H1 (cell line): ENCODE data around the gene ZNF592. TPM values are rescaled to one million over a fixed set of nuclear protein-coding genes. Genes with fewer than 3 reads are reported as not detected.

Source experiments
- BCL11A ChIP-seq, 2 experiments: IDR thresholded peaks; one replicate each; pipeline ENCODE4 v1.6.1; 2011; ENCODE audit warnings: low read depth in 2 of 2, low read length in 2 of 2, mild to moderate bottlenecking in 2 of 2
- CBX5 ChIP-seq: fragments of 300-800, 300-1000 bp; sonication (generic); IDR thresholded peaks from 2 replicates; pipeline ENCODE4 v1.7.1; 2016; ENCODE audit warnings: antibody characterized with exemption, low read length, low read depth
- CBX8 ChIP-seq: fragments of 300-800, 300-1000 bp; sonication (generic); IDR thresholded peaks from 2 replicates; pipeline ENCODE4 v1.7.1; 2016; ENCODE audit warnings: low read depth, low read length, borderline replicate concordance
- CHD7 ChIP-seq: fragments of 300-600 bp; sonication (generic); IDR thresholded peaks from 2 replicates; pipeline ENCODE4 v1.7.1; 2012; ENCODE audit warnings: low read length, moderate library complexity, mild to moderate bottlenecking, inconsistent platforms; ENCODE audit not compliant: insufficient replicate concordance
- EZH2 ChIP-seq: fragments of 200-600 bp; sonication (generic); IDR thresholded peaks from 2 replicates; pipeline ENCODE4 v1.7.1; 2012; ENCODE audit warnings: low read depth, mild to moderate bottlenecking, moderate library complexity, low read length, inconsistent platforms; ENCODE audit not compliant: severe bottlenecking
- HDAC6 ChIP-seq: IDR thresholded peaks from one replicate; pipeline ENCODE4 v1.7.1; 2012; ENCODE audit warnings: low read depth, mild to moderate bottlenecking, inconsistent platforms, low read length, moderate library complexity
- PHF8 ChIP-seq: fragments of 200-600 bp; sonication (generic); conservative IDR thresholded peaks from 2 replicates; pipeline ENCODE4 v1.7.1; 2012; ENCODE audit warnings: low read depth, mild to moderate bottlenecking, inconsistent platforms, low read length, moderate library complexity
- TAF7 ChIP-seq: optimal IDR thresholded peaks from 2 replicates; pipeline ENCODE3; 2011; ENCODE audit warnings: low read depth, mild to moderate bottlenecking, inconsistent platforms, low read length, moderate library complexity, borderline replicate concordance
- USF2 ChIP-seq: IDR thresholded peaks from 2 replicates; pipeline ENCODE4 v1.6.1; 2011; ENCODE audit warnings: low read length, improper control_type of control experiment
- polyA plus RNA-seq, 7 experiments: library from polyadenylated mRNA; depleted of rRNA in 3 of 7; stranded (reverse) in 5 of 7; unstranded in 2 of 7; fragments of >200 nt in 5 of 7; fragments of 200-250 nt in 2 of 7; gene quantifications; 1 replicate in 5 of 7; 2 replicates in 1 of 7; 4 replicates in 1 of 7; pipeline versions ENCODE4 v1.2.1 to v1.2.3, GENCODE V29; 2011 to 2013; ENCODE audit warnings: missing spikeins in 2 of 7, mixed read lengths in 2 of 7
- total RNA-seq: library from RNA; stranded (reverse); fragmentation: NEBNext Ultra II Directional; extraction: Animal tissue kit (Norgen Biotek cat#: 25700); gene quantifications from 2 replicates; pipeline ENCODE4 v1.2.1, GENCODE V29; 2021

Gene ZNF592
- total and polyA plus RNA-seq, 2 of the 8 experiments (the other 6 are each of a cell fraction or from before 2014, with no cell fraction given) = 14.2 to 33.0 TPM

GRCh38 chr15:84716036-84716732 lies 32.2 kb upstream of the ZNF592 start, which contains the start of gene SEC11A (continued):
- TF ChIP-seq BCL11A (IDR thresholded peaks at IDR 0.05; ENCODE audit: low read depth in 2 of 2, low read length in 2 of 2) = no peak
- no peak; the same call in 1 of the 2 replicates for TF ChIP-seq PHF8
- no peak for TF ChIP-seq USF2
- no peak for TF ChIP-seq EZH2
- TF ChIP-seq TAF7 = peak; percentile 73
- no peak for TF ChIP-seq CBX8
- no peak for TF ChIP-seq CHD7
- TF ChIP-seq CBX5 = no peak
- no peak for TF ChIP-seq HDAC6
